Measurements from ENCODE around the gene ECE2.

ECE2 gene

GRCh38 chr3:184275961-184276910 is at the start of gene ECE2:
Gene ECE2, plus strand, starts transcription at chr3:184276022. Its CDS starts 132 bp downstream, at chr3:184276154.
- peak; percentile 32 for DNase-seq (ENCODE audit: low spot score)

GRCh38 chr3:184227481-184227935 is 48.3 kb upstream of the ECE2 start:
- DNase-seq (ENCODE audit: low spot score) = peak; percentile 62

- DNase-seq (ENCODE audit: low spot score) = no peak
Observed at GRCh38 chr3:184228376-184229137, 47.3 kb upstream of the ECE2 start.

GRCh38 chr3:184229394-184230080 is 46.3 kb upstream of the ECE2 start, which contains the start of gene VWA5B2:
Gene VWA5B2, plus strand, starts transcription at chr3:184229585. Its CDS starts 944 bp downstream, at chr3:184230529.
- peak; percentile 81 for DNase-seq (ENCODE audit: low spot score)

GRCh38 chr3:184230081-184230602 is 45.7 kb upstream of the ECE2 start:
- no peak for DNase-seq (ENCODE audit: low spot score)

GRCh38 chr3:184230603-184231528 is 45.0 kb upstream of the ECE2 start:
- no peak for DNase-seq (ENCODE audit: low spot score)

GRCh38 chr3:184231671-184232070 is 44.2 kb upstream of the ECE2 start:
- no peak for DNase-seq (ENCODE audit: low spot score)

- DNase-seq (ENCODE audit: low spot score) = no peak
Observed at GRCh38 chr3:184233127-184233843, 42.5 kb upstream of the ECE2 start.

- peak; percentile 79 for DNase-seq (ENCODE audit: low spot score)
Observed at GRCh38 chr3:184234224-184234623, 41.6 kb upstream of the ECE2 start.

GRCh38 chr3:184234671-184235380 is 41.0 kb upstream of the ECE2 start:
- no peak for DNase-seq (ENCODE audit: low spot score)

- DNase-seq (ENCODE audit: low spot score) = no peak
Observed at GRCh38 chr3:184235381-184236032, 40.3 kb upstream of the ECE2 start.

GRCh38 chr3:184236033-184236410 is 39.8 kb upstream of the ECE2 start:
- no peak for DNase-seq (ENCODE audit: low spot score)

GRCh38 chr3:184236636-184237035 is 39.2 kb upstream of the ECE2 start:
- no peak for DNase-seq (ENCODE audit: low spot score)

GRCh38 chr3:184237211-184237610 is 38.6 kb upstream of the ECE2 start:
- DNase-seq (ENCODE audit: low spot score) = no peak

- DNase-seq (ENCODE audit: low spot score) = no peak
Observed at GRCh38 chr3:184237807-184238206, 38.0 kb upstream of the ECE2 start.

- no peak for DNase-seq (ENCODE audit: low spot score)
Observed at GRCh38 chr3:184238246-184238818, 37.5 kb upstream of the ECE2 start.

GRCh38 chr3:184239221-184239620 is 36.6 kb upstream of the ECE2 start:
- no peak for DNase-seq (ENCODE audit: low spot score)

- DNase-seq (ENCODE audit: low spot score) = no peak
Observed at GRCh38 chr3:184239708-184240107, 36.1 kb upstream of the ECE2 start.
